GM21529 (cell line): Measurements from ENCODE around the gene ZC3H7B.
"Not testable (repeated sequence)": the region's sequence is repeated elsewhere in the genome, so short reads cannot be mapped to it uniquely, and the experiment has no call there.

Experiments
- ATAC-seq: cut with Tn5 transposase; IDR thresholded peaks from one replicate; pipeline ENCODE4 v1.9.1; 2021; ENCODE audit not compliant: unreplicated experiment

ZC3H7B gene

DNA sequence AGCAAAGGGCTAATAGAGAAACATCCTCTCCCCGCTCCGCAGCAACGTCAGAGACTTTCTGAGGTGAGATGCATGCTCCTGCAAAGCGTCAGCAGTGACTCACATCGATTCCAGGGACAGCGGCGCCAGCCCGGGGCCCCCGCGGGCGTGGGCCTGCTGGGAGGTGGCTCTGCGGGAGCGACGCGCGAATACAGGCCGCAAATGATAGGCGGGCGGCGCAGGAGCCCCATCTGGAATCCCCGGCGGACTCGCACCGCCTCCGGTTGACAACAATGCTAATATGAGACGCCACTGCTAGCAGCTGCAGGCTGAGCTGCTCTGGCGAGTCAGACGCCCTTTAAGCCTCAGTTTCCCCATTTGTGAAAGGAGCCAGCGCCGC, 15.9 kb upstream of the ZC3H7B start:
- ATAC-seq: peak; percentile 19

DNA sequence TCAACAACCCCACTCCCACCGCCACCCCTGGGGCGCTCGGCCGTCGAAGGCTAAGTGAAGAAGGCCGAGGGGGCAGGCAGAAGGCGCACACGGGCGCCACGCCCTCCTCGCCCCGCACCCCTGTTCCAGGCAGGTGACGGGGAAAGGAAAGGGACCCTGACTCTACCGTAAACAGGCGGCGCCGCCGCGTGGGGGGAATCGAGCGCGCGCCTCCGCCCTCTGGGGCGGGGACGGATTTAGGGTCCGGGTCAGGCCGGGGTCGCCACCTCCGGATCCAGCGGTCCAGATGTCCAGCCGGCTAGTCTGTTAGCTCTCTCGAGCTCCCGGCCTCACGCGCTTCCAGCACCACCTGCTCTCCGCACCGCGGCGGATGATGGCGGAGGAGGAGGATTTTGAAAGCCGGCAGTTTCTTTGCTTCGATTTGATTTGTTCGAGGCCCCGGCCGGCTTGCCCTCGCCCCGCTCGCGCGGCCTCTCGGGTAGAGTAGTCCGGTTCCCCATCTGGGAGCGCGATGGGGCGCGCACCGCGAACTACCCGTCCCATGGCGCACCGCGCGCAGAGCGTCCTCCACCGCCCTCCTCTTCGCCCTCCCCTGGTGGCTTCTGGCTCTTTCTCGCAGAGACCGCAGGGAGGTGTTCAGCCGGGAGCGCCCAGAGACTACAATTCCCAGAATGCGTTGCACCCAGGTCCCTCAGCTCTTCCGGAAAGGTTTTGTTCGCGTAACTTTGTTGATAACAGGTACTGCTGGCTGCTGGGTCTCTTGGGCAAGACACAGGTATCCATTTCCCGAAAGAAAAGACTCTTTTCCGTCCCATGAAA, 15.3 kb upstream of the ZC3H7B start, which contains the start of gene RANGAP1:
Gene RANGAP1 (minus strand): TSS at position 368 of the 819 bp plus-strand sequence. CDS start 5,143 bp downstream, outside the sequence.
- ATAC-seq: peak; percentile 91

- ATAC-seq: peak; percentile 6
Observed at GRCh38 chr22:41286639-41287091, 14.7 kb upstream of the ZC3H7B start.

- no peak for ATAC-seq
Observed at GRCh38 chr22:41288245-41288946, 12.9 kb upstream of the ZC3H7B start.

- ATAC-seq: no peak
Observed at GRCh38 chr22:41289671-41290070, 11.7 kb upstream of the ZC3H7B start.

GRCh38 chr22:41290262-41291221, 10.8 kb upstream of the ZC3H7B start:
- ATAC-seq: no peak

- not testable (repeated sequence) for ATAC-seq
Observed at GRCh38 chr22:41294816-41295215, 6.5 kb upstream of the ZC3H7B start.

DNA sequence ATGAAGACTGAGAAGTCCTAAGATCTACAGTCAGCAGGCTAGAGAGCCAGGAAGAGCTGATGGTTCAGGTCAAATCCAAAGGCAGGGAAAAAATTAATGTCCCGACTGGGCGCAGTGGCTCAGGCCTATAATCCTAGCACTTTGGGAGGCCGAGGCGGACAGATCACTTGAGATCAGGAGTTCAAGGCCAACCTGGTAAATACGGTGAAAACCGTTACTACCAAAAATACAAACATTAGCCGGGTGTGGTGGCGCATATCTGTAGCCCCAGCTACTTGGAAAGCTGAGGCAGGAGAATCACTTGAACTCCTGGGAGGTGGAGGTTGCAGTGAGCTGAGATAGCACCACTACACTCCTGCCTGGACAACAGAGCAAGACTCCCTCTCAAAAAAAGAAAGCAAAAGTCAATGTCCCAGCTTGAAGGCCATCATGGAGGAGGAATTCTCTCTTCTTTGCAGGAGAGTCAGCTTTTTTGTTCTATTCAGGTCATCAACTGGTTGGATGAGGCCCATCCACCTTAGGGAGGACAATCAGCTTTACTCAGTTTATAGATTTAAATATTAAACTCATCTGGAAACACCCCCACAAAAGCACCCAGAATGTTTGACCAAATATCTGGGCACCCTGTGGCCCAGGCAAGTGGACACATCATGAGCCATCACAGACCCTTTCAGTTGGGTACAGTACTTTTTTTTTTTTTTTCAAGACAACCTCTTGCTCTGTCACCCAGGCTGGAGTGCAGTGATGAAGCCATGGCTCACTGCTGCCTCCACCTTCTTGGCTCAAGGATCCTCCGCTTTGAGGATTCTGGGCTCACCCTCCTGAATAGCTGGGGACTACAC, 4.3 kb upstream of the ZC3H7B start:
- no peak for ATAC-seq

DNA sequence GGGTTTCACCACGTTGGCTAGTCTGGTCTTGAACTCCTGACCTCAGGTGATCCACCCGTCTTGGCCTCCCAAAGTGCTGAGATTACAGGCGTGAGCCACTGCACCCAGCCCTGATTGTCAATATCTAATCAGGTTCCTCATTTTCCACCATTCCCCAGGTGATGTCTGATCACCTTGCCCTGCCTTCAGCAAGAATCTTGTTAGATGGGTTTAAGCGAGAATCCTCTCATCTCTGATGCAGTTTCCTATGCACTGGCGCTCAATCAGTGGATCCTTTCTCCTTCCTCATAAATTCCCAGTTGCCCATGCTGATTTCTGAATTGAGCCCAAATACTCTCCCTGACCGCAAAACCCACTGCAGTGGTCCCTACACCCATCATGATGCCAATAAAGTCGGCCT, 664 bp upstream of the ZC3H7B start:
- ATAC-seq: no peak

DNA sequence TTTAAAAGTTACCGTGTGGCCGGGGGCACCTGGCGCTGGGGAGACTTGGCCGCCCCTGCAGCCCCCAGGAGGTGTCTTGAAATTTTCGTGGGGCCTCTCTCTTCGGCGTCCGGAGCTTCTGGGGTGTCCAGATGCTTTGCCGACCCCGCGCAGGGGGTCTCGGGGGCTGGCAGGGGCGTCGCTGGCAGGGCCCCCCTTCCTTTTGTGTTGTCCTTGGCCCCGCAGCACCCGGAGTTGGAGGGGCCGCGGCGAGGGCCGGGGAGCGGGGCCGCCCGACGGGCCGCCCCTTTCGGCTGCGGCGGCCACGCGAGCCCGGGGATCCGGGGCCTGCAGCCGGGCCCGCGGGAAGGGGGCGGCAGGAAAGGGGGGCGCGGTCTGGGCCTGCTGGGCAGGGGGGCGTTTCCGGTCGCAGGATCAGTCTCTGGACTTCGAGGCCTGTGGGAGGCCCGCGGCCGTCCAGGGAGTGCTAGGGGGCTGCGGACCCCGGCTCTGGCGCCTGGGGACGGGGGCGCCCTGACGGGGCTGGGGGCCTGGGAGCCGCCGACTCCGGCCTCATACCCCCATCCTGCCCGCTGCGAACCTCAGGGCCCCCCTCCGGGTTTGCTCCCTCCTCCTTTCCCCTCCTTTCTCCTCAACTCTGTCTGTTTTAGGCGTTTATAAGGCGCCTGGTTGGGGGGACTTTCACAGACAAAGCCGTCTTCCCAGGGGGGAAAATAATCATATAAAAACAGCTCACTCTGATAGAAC, 869 bp downstream of the ZC3H7B start:
- ATAC-seq: no peak

DNA sequence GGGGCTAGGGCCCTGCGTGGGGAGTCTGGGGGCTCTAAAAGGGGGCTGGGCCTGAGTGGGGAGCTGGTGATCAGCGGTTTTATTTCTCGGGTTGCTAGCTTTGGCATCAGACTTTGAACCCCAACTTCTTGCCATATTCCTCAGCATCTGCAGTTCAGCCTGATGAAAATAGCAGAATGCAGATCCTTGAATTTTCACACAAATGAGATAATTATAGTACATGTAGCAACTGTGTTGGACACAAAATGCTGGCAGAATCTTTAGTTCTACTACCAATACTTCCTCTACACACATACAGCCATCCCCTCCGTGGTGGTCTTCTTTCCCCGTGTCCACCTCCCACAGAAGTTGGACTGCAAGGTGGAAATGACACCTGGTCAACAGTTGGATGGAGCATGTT, 1.5 kb downstream of the ZC3H7B start:
- no peak for ATAC-seq

DNA sequence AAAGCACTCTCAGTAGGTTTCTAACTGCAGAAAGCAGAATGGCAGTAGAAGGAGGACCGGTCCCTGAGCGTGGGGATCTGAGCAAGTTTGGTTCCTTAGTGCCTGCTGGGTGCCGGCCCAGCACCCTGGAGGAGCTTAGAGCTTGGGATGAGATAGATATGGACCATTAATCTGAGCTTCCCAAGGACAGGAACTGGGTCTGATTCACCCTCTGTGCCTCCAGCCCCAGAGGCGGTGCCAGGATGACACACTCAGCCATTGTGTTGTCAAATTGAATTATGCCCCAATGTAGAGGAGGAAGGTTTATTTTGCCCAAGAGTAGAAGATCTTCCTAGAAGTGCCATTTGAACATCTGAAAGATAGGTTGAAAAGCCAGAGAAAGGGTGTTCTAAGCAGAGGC, 4.3 kb downstream of the ZC3H7B start:
- ATAC-seq: no peak

DNA sequence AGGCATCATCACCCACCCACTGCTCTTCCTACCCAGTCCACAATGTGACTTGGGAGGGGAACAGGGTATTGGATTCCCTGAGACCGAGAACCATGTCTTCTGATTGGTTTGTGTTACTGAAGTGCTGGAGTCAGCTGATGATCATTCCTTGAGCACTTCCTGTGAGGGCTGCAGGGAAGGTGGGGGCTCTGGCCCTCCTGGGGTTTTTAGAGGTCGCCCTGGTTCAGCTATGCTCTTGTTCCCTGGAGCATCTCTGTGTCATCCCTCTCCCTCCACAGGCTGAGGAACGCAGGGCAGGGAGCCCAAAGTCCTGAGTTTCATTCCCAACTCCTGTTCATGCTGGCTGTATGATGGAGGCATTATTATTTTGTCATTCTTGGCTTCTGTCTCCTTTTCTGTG, 6.7 kb downstream of the ZC3H7B start:
- no peak for ATAC-seq

GRCh38 chr22:41308544-41308947, 7.2 kb downstream of the ZC3H7B start:
- ATAC-seq: no peak

- ATAC-seq: no peak
Observed at GRCh38 chr22:41310336-41310735, 9.0 kb downstream of the ZC3H7B start.

DNA sequence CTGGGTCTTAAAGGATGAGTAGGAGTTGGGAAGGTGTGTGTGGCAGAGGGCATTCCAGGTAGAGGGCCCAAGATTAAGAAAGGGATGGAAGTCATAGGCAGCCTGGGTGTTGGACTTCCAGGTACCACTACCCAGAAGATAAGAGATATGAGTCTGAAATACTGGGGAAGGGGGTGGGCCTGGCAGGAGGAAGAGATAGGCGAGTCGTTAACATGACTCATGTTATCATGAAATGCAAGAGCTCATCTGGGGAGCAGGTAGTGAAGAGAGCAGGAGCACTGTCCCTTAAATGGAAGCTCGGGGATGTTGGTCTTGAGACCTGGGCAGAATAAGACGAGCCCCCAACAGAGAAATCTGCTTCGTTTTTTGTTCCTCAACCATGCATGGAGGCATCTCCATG, 10.2 kb downstream of the ZC3H7B start:
- ATAC-seq: no peak

DNA sequence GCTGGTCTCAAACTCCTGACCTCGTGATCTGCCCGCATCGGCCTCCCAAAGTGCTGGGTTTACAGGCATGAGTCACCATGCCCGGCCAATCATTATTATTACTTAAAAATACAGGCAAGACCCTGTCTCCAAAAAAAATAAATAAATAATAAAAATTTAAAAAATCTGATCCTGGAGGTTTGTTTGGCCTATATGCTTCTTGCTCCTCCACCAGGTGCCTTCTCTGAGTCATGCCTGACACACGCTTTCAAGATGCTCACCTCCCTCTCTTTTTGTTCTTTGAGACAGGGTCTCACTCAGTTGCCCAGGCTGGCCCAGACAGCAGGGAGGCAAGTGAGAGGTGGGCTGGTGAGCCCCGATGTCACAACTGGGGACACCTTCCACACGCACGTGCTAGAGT, 13.5 kb downstream of the ZC3H7B start:
- no peak for ATAC-seq

- ATAC-seq: no peak
Observed at GRCh38 chr22:41315586-41315985, 14.3 kb downstream of the ZC3H7B start.

DNA sequence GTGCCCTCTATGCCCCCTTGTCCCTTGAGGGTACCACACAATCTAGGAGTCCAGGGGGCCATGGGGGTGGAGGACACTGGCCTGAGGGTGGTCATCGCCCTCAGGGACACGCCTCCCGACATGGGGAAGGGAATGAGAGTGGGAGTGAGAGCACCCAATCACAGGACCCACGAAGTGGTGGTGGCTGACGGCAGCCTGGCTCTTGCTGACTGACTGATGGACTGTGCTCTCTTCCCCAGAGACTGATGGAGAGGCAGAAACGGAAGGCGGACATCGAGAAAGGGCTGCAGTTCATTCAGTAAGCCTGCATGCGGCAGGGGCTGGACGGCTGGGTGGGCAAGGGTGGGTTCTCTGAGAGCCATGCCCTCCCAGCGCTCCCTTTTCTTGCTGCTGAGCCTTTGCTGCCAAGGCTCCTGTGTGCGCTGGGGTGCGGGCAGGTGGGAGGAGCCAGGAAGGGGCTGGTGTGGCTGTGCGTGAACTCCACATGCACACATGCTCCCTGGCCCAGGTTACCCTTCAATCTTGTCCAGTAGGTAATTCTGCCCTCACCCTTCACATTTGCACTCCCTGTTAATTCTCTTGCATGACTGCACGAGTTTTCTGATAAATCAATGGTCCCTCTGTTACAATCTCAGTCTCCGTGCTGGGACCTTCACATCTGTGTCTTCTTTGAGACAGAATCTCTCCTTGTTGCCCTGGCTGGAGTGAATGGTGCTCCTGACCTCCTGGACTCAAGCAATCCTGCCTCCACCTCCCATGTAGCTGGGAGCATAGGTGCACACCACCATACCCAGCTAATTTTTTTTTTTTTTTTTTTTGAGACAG, 19.3 kb downstream of the ZC3H7B start:
- ATAC-seq: no peak
